ENCODE results near the gene ATCAY. TPM values are rescaled to one million over a fixed set of nuclear protein-coding genes. Genes with fewer than 3 reads are reported as not detected.

ATCAY gene
- total and polyA plus RNA-seq, 10 donors: not detected

- peaks cover 3 to 18% (median 16%) of the 10 kb centered on the region in 8 donors for H3K9me3 ChIP-seq
- 54 to 68% (median 57%) methylated on average over 9 to 14 of the region's 14 CpGs for WGBS, 5 donors
These were observed 28.0 kb downstream of the ATCAY start for GRCh38 chr19:3908266-3909054.

GRCh38 chr19:3910105-3910504 is 29.6 kb downstream of the ATCAY start:
- TF ChIP-seq POLR2A (IDR thresholded peaks at IDR 0.05) (no peak), CTCF (IDR thresholded peaks at IDR 0.05 in 8 of 11, conservative IDR thresholded peaks at IDR 0.05 in 3 of 11) (no peak), POLR2AphosphoS5 (IDR thresholded peaks at IDR 0.05) (no peak)
- Histone ChIP-seq H3K36me3 (no peaks in the 10 kb centered on the region), H3K27me3 (replicated peaks in 1 of 7) (peaks cover 0 to 10% (median 0%) of the 10 kb centered on the region in 7 donors), H3K4me1 (no peaks in the 10 kb centered on the region), H3K27ac (no peak overlapping the region), H3K4me3 (no peak overlapping the region), H3K9me3 (peaks cover 3 to 18% (median 16%) of the 10 kb centered on the region in 8 donors)
- no peak for DNase-seq
- WGBS, 5 donors: 90 to 100% (median 100%) methylated on average over 1 of the region's 1 CpG
- intact Hi-C loops (cut with DNase I; ENCODE audit: low total_unique reads): no loop called here

More at GRCh38 chr19:3908266-3909054, 28.0 kb downstream of the ATCAY start:
- Histone ChIP-seq H3K27ac (no peak overlapping the region), H3K36me3 (no peaks in the 10 kb centered on the region), H3K4me1 (no peaks in the 10 kb centered on the region), H3K27me3 (replicated peaks in 1 of 7) (peaks cover 0 to 11% (median 0%) of the 10 kb centered on the region in 7 donors), H3K4me3 (no peak overlapping the region)
- DNase-seq: no peak
- intact Hi-C loops (cut with DNase I; ENCODE audit: low total_unique reads): no loop called here
- TF ChIP-seq POLR2A (IDR thresholded peaks at IDR 0.05): no peak
- peak in 1 of 3 donors; percentile 15 for TF ChIP-seq POLR2AphosphoS5 (IDR thresholded peaks at IDR 0.05)

- TF ChIP-seq POLR2AphosphoS5 (IDR thresholded peaks at IDR 0.05) (no peak), POLR2A (IDR thresholded peaks at IDR 0.05) (no peak), CTCF (IDR thresholded peaks at IDR 0.05 in 8 of 11, conservative IDR thresholded peaks at IDR 0.05 in 3 of 11) (no peak)
- WGBS, 5 donors: 75 to 88% (median 78%) methylated on average over 7 to 9 of the region's 9 CpGs
- intact Hi-C loops (cut with DNase I; ENCODE audit: low total_unique reads): no loop called here
- Histone ChIP-seq H3K4me1 (no peaks in the 10 kb centered on the region), H3K4me3 (no peak overlapping the region), H3K9me3 (peaks cover 3 to 21% (median 16%) of the 10 kb centered on the region in 8 donors), H3K27ac (no peak overlapping the region), H3K27me3 (replicated peaks in 1 of 7) (peaks cover 0 to 7% (median 0%) of the 10 kb centered on the region in 7 donors), H3K36me3 (no peaks in the 10 kb centered on the region)
- DNase-seq: no peak
These were observed 33.7 kb downstream of the ATCAY start for GRCh38 chr19:3914199-3914598.

GRCh38 chr19:3916033-3916432 is 35.5 kb downstream of the ATCAY start:
- Histone ChIP-seq H3K36me3 (no peaks in the 10 kb centered on the region), H3K9me3 (peaks cover 0 to 13% (median 7%) of the 10 kb centered on the region in 8 donors), H3K4me1 (no peaks in the 10 kb centered on the region), H3K4me3 (no peak overlapping the region), H3K27me3 (replicated peaks in 1 of 7) (peaks cover 0 to 13% (median 0%) of the 10 kb centered on the region in 7 donors), H3K27ac (no peak overlapping the region)
- intact Hi-C loops (cut with DNase I; ENCODE audit: low total_unique reads): no loop called here
- no peak for DNase-seq
- WGBS, 5 donors: 88 to 96% (median 92%) methylated on average over 5 of the region's 5 CpGs
- TF ChIP-seq POLR2A (IDR thresholded peaks at IDR 0.05) (no peak), POLR2AphosphoS5 (IDR thresholded peaks at IDR 0.05) (no peak), CTCF (IDR thresholded peaks at IDR 0.05 in 8 of 11, conservative IDR thresholded peaks at IDR 0.05 in 3 of 11) (no peak)
